ENCODE results near the gene TBC1D16. TPM values are rescaled to one million over a fixed set of nuclear protein-coding genes. Genes with fewer than 3 reads are reported as not detected.
"Not testable (repeated sequence)": the region's sequence is repeated elsewhere in the genome, so short reads cannot be mapped to it uniquely, and the experiment has no call there.

TBC1D16 gene
- total RNA-seq, 1 donor from 2014 or later: 1.4 TPM

DNA sequence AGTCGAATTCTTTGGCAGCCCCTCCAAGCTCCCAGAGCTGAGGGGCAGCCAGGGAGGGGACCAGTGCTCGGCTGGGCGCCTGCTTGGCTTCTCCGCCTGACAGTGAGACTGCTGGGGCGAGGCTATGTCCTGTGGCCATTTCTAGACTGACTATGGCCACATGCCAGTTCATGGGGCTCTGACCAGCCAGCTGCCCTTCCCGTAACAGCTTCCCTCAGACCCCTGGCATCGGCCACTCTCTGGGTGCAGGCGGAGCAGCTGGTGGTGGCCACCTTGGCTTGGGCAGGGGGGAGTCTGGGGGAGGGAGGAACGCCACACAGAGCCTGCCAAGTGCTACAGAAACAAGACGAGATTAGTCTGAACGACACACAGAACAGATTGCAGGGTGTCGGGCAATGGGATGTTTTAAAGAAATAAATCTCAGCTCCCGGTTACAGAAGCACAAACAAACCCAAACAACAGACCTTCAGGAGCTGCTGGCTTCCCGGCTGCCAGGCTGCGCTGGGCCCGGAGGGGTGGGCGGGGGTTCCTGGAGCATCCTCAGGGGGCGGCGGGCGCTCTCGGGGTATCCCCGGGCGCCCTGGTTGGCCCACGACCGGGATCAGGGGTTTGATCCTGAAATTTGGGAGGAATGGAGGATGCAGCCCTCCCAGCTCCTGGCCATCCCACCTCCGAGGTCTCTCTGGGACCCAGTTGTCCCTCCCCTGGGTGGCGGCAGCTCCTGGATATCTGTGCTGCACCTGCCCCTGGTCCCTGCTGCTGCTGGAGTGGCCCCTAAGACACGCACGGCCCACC, 34.5 kb downstream of the TBC1D16 start:
- Mint-ChIP-seq H3K27me3 (ENCODE audit: low read depth) (no peaks in the 10 kb centered on the region), H3K4me1 (ENCODE audit: low read depth) (peaks cover 20% of the 10 kb centered on the region), H3K36me3 (ENCODE audit: low read depth) (no peaks in the 10 kb centered on the region), H3K9me3 (no peaks in the 10 kb centered on the region), H3K27ac (no peak overlapping the region), H3K4me3 (ENCODE audit: low read depth) (no peak overlapping the region)
- intact Hi-C loops (cut with micrococcal nuclease): no loop called here
- no peak for DNase-seq (ENCODE audit: low spot score)

DNA sequence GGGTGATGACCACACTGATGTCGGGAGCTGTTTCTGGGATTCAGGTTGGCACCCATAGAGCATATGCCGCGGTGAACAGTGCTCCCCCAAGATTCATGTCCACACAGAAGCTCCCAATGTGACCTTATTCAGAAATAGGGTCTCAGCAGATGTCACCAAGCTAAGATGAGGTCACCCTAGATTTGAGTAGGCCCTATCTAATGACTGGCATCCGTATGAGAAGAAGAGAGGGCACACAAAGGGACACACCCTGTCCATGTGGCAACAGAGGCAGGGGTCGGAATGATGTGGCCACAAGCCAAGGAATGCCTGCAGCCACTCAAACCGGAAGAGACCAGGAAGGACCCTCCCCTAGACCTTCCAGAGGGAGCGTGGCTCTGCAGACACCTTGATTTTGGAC, 35.5 kb downstream of the TBC1D16 start:
- H3K4me1 Mint-ChIP-seq (ENCODE audit: low read depth): peaks cover 25% of the 10 kb centered on the region
- H3K36me3 Mint-ChIP-seq (ENCODE audit: low read depth): no peaks in the 10 kb centered on the region
- H3K27ac Mint-ChIP-seq: no peak overlapping the region
- H3K27me3 Mint-ChIP-seq (ENCODE audit: low read depth): no peaks in the 10 kb centered on the region
- no peak overlapping the region for H3K4me3 Mint-ChIP-seq (ENCODE audit: low read depth)
- intact Hi-C loops (cut with micrococcal nuclease): no loop called here
- no peaks in the 10 kb centered on the region for H3K9me3 Mint-ChIP-seq
- no peak for DNase-seq (ENCODE audit: low spot score)

DNA sequence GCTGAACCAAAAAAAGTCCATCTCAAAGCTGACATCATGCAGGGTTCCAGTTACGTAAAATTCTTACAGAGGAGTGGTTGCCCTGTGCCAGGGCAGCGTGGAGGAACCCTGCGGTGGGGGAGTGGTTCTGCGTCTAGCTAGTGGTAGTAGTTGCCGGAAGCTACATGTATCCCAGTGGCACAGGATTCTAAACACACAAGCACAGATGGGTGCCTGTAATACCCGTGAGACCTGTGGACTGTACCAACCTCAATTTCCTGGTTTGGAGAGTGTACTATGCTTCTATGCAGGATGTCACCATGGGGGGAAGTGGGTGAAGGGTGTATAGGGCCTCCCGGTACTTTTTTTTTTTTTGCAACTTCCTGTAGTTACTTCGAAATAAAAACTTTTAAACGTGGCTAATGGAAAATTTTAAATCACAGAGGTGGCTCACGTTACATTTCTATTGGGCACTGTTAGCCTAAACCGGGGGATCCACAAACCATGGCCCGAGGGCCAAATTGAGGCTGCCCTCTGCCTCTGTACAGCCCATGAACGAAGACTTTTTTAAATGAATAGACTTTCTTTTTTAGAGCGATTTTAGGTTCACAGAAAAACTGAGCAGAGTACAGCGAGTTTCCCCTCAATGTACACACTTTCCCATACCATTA, 38.5 kb downstream of the TBC1D16 start:
- H3K4me3 Mint-ChIP-seq (ENCODE audit: low read depth): peak overlapping the region; percentile 64
- no peaks in the 10 kb centered on the region for H3K9me3 Mint-ChIP-seq
- DNase-seq (ENCODE audit: low spot score): peak; percentile 75
- H3K27ac Mint-ChIP-seq: peak overlapping the region; percentile 94
- intact Hi-C loops (cut with micrococcal nuclease): loop anchor here (10.0 kb wide), 1 partner anchor 252 kb away; no protein-coding TSS in a partner anchor
- H3K36me3 Mint-ChIP-seq (ENCODE audit: low read depth): no peaks in the 10 kb centered on the region
- no peaks in the 10 kb centered on the region for H3K27me3 Mint-ChIP-seq (ENCODE audit: low read depth)
- peaks cover 41% of the 10 kb centered on the region for H3K4me1 Mint-ChIP-seq (ENCODE audit: low read depth)

DNA sequence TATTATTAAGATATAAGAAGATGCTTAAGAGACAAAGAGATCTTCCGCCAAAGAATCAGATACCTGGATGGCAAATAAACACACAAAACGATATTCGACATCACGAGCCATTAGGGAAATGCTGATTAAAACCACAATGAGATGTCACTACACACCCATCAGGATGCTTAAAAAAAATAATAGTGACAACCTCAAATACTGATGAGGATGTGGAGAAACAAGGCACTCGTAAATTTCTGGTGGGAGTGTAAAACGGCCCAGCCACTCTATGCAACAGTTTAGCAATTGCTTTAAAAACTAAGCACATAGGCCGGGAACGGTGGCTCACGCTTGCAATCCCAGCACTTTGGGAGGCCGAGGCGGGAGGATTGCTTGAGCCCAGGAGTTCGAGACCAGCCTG, 39.4 kb downstream of the TBC1D16 start:
- Mint-ChIP-seq H3K9me3 (no peaks in the 10 kb centered on the region), H3K27me3 (ENCODE audit: low read depth) (no peaks in the 10 kb centered on the region), H3K36me3 (ENCODE audit: low read depth) (no peaks in the 10 kb centered on the region), H3K4me1 (ENCODE audit: low read depth) (peaks cover 42% of the 10 kb centered on the region), H3K4me3 (ENCODE audit: low read depth) (no peak overlapping the region), H3K27ac (peak overlapping the region; percentile 94)
- intact Hi-C loops (cut with micrococcal nuclease): loop anchor here (10.0 kb wide), 1 partner anchor 251 kb away; no protein-coding TSS in a partner anchor
- DNase-seq (ENCODE audit: low spot score): no peak

DNA sequence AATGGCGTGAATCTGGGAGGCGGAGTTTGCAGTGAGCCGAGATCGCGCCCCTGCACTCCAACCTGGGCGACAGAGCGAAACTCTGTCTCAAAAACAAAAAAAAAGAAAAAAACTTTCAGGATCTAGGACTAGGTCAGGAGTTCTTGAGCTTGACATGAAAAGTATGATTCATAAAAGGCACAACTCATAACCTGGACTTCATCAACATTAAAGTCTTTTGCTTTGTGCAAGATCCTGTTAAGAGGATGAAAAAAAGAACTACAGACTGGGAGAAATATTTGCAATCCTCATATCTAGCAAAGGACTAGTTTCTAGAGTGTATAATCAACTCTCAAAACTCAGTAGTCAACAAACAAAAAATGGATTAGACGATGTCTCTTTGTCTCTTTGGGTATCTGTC, 40.0 kb downstream of the TBC1D16 start:
- H3K4me3 Mint-ChIP-seq (ENCODE audit: low read depth): no peak overlapping the region
- H3K9me3 Mint-ChIP-seq: no peaks in the 10 kb centered on the region
- no peak overlapping the region for H3K27ac Mint-ChIP-seq
- intact Hi-C loops (cut with micrococcal nuclease): loop anchor here (10.0 kb wide), 1 partner anchor 251 kb away; no protein-coding TSS in a partner anchor
- peaks cover 2% of the 10 kb centered on the region for H3K27me3 Mint-ChIP-seq (ENCODE audit: low read depth)
- peaks cover 42% of the 10 kb centered on the region for H3K4me1 Mint-ChIP-seq (ENCODE audit: low read depth)
- H3K36me3 Mint-ChIP-seq (ENCODE audit: low read depth): no peaks in the 10 kb centered on the region
- DNase-seq (ENCODE audit: low spot score): no peak

DNA sequence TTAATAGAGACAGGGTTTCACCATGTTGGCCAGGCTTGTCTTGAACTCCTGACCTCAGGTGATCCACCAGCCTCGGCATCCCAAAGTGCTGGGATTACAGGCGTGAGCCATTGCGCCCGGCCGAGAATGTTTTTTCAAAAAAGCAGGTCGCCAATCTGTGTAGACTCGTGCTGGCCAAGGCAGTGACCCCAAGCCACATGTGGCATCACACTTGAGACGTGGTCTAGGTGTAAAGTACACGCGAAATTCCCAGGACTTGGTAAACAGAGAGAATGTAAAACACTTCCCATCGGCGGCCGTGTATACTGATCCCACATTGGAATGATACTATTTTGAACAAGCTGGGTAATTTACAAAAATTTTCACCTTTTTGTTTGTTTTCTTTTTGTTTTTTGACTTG, 41.1 kb downstream of the TBC1D16 start:
- Mint-ChIP-seq H3K27me3 (ENCODE audit: low read depth) (peaks cover 5% of the 10 kb centered on the region), H3K9me3 (no peaks in the 10 kb centered on the region), H3K36me3 (ENCODE audit: low read depth) (no peaks in the 10 kb centered on the region), H3K27ac (no peak overlapping the region), H3K4me3 (ENCODE audit: low read depth) (no peak overlapping the region), H3K4me1 (ENCODE audit: low read depth) (peaks cover 42% of the 10 kb centered on the region)
- no peak for DNase-seq (ENCODE audit: low spot score)
- intact Hi-C loops (cut with micrococcal nuclease): loop anchor here (5.0 to 10.0 kb wide), 3 partner anchors 152 to 250 kb away; partner anchors contain the start of gene CBX8

DNA sequence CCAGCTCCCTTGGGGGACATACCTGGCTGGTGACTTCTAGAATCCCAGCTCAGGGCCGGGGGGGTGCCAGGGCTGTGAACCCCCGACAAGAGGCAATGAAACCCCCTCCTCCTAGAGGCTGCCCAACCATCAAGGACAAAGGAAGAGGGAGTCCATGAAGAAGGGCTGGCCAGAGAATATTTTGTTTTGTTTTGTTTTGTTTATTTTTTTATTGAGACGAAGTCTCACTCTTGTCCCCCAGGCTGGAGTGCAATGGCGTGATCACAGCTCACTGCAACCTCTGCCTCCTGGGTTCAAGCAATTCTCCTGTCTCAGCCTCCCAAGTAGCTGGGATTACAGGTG, 41.5 kb downstream of the TBC1D16 start:
- not testable (repeated sequence) for H3K36me3 Mint-ChIP-seq (ENCODE audit: low read depth); H3K27ac Mint-ChIP-seq; H3K4me3 Mint-ChIP-seq (ENCODE audit: low read depth); H3K9me3 Mint-ChIP-seq; H3K27me3 Mint-ChIP-seq (ENCODE audit: low read depth); DNase-seq (ENCODE audit: low spot score)
- intact Hi-C loops (cut with micrococcal nuclease): loop anchor here (5.0 to 10.0 kb wide), 3 partner anchors 152 to 249 kb away; partner anchors contain the start of gene CBX8
- peaks cover 42% of the 10 kb centered on the region for H3K4me1 Mint-ChIP-seq (ENCODE audit: low read depth)

DNA sequence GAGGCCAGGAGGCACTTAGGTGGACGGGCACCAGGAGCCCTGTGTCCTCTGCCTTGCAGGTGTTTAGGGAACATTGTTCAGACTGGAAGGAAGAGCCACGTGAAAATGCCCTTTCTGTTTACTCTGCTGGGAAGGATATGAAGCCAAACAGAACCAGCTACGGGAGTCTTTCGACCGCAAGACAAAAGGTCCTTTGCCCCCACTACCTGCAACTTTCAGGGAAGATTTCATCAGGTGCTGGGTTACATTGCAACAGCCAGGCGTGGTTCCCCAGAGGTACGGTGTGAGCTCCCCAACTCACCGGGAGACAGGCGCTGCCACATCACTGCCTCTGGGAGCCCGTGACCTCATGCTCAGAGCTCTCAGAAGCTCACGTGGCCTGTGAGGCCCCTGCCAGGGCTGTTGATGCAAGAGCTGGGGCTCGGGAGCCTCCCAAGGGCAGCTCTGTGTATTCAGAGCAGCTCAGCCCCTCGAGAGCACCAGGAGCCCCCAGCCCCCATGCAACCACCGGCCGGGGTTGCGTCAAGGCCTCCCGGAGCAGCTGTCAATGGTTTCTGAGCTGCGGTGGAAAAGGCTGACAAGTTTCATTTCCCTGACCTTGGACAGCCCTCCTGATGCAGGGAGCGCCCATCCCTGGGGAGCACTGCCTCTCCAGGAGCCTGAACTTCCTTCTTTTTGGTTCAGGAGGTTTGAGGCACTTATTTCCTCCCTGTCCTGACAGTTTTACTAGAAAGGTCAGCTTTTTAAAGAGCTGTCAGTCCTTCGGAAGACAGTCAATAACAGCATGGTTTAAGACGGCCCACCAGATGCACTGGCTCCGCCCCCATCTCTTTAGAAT, 42.1 kb downstream of the TBC1D16 start:
- Mint-ChIP-seq H3K36me3 (ENCODE audit: low read depth) (no peaks in the 10 kb centered on the region), H3K9me3 (no peaks in the 10 kb centered on the region), H3K4me1 (ENCODE audit: low read depth) (peaks cover 41% of the 10 kb centered on the region), H3K27ac (peak overlapping the region; percentile 52), H3K27me3 (ENCODE audit: low read depth) (peaks cover 5% of the 10 kb centered on the region), H3K4me3 (ENCODE audit: low read depth) (peak overlapping the region; percentile 63)
- intact Hi-C loops (cut with micrococcal nuclease): loop anchor here (5.0 to 10.0 kb wide), 3 partner anchors 151 to 249 kb away; partner anchors contain the start of gene CBX8
- DNase-seq (ENCODE audit: low spot score): peak; percentile 26

DNA sequence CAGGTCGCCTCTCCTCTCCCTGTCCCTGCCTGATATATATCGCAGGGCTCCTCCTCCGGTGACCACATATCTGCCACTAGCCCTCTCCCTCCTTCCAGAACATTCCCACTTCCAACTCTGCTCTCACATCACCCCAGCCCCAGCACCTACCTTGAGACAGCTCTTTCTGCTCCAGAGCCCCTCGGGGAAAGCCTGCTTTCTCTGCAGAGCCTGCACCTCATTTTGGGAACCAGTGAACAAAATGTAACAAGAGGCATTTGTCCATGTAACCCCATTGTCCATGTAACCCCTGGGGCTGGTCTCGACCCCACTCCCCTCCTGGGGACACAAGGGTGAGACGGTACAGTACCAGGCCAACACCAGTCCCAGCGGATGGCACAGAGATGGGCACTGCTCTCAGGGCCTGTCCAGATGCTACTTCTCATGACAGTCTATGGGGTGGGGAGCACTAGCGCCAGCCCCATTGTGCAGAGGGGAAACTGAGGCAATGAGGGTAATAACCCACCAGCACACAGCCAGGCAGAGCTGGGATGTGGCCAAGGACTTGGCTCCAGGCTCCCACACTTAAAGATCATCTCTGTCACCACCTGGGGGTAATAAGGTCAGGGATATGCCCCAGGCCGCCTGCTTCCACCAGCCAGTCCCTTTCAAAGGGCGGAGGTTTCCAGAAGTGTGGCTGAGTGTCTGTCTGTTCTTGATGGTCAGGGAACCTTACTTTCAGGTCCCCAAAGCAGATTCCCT, 42.9 kb downstream of the TBC1D16 start:
- peak overlapping the region; percentile 52 for H3K27ac Mint-ChIP-seq
- H3K9me3 Mint-ChIP-seq: no peaks in the 10 kb centered on the region
- H3K27me3 Mint-ChIP-seq (ENCODE audit: low read depth): peaks cover 5% of the 10 kb centered on the region
- DNase-seq (ENCODE audit: low spot score): no peak
- peaks cover 38% of the 10 kb centered on the region for H3K4me1 Mint-ChIP-seq (ENCODE audit: low read depth)
- intact Hi-C loops (cut with micrococcal nuclease): loop anchor here (5.0 to 10.0 kb wide), 3 partner anchors 151 to 248 kb away; partner anchors contain the start of gene CBX8
- H3K4me3 Mint-ChIP-seq (ENCODE audit: low read depth): peak overlapping the region; percentile 63
- no peaks in the 10 kb centered on the region for H3K36me3 Mint-ChIP-seq (ENCODE audit: low read depth)

DNA sequence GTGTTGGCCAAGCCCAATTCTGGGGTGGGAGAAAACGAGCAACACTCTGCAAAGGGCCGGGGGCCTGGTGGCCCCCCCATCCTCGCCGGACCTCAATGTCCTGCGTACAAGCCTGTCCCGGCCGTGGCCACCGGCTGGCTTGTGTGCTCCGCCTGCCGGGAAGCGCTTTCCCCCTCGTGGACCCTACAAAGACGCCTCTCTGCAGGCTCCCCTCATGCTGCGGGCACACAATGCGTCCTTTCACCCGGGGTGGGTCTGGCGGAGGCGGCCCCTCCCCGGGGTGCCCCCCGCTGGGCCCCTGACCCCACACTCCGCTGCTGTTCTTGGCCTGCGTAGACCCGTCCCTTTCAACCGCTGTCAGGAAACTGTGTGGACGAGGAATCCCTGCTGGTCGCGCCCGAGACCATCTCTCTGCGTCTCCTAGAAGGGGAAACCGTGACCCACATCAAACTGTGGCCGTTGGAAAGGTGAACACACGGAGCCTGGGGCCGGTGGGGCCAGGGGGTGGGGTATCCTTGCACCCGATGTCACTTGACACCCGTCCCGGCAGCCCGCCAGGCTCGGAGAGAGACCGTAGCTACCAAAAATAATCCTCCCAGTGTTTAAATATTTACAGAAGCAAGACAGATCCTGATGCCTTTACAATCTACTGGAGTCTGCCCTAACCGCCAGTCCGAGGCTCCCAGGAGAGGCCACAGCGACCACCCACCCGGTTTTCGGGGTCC, 43.6 kb downstream of the TBC1D16 start:
- Mint-ChIP-seq H3K27ac (peak overlapping the region; percentile 18), H3K36me3 (ENCODE audit: low read depth) (no peaks in the 10 kb centered on the region), H3K27me3 (ENCODE audit: low read depth) (peaks cover 5% of the 10 kb centered on the region), H3K4me1 (ENCODE audit: low read depth) (peaks cover 31% of the 10 kb centered on the region), H3K4me3 (ENCODE audit: low read depth) (peak overlapping the region; percentile 63), H3K9me3 (no peaks in the 10 kb centered on the region)
- intact Hi-C loops (cut with micrococcal nuclease): loop anchor here (5.0 to 10.0 kb wide), 3 partner anchors 150 to 247 kb away; partner anchors contain the start of gene CBX8
- DNase-seq (ENCODE audit: low spot score): no peak

DNA sequence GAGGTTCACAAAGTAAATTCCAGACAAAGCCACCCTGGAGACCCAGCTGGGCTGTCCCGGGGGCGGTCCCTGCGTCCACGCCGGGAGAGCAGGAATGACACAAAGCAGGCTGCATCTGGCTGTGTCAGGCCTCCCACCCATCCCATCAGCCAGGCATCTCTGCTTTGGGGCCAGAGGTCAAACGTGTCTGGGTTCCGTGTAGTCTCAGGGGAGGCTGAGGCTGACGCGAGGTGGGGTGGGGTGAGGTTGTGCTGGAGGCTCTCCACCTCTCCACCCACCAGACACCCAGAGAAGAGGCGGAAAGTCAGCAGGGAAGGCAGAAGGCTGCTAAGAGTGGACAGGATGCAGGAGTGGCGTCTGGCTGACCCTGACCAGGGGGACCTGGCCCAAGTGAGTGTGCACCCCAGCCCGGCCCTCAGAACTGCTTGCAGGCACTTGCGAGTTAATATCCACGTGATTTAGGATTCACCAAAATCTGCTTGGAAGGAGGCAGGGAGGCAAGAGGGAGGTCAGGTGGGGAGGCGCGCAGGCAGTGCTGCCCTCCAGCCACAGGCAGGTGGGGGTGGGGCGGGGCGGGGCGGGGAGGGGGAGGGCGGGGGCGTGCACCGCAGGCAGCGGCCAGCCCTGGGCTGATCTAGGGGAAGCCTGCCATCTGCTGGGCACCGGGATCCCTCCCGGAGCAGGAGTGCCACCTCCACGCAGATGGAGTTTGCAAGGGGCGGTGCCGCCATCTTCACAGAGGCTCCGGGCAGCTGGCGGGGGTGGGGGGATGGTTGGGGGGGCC, 44.3 kb downstream of the TBC1D16 start:
- Mint-ChIP-seq H3K27ac (no peak overlapping the region), H3K4me1 (ENCODE audit: low read depth) (peaks cover 24% of the 10 kb centered on the region), H3K36me3 (ENCODE audit: low read depth) (no peaks in the 10 kb centered on the region), H3K4me3 (ENCODE audit: low read depth) (peak overlapping the region; percentile 35), H3K9me3 (no peaks in the 10 kb centered on the region), H3K27me3 (ENCODE audit: low read depth) (peaks cover 5% of the 10 kb centered on the region)
- intact Hi-C loops (cut with micrococcal nuclease): loop anchor here (5.0 to 10.0 kb wide), 3 partner anchors 149 to 247 kb away; partner anchors contain the start of gene CBX8
- peak; percentile 75 for DNase-seq (ENCODE audit: low spot score)

Data from activated T-helper 2 cell treated with anti-CD3 and anti-CD28 coated beads, Interferon-gamma antibody, Interleukin-2, Interleukin-4, amounts not matched to agents 10 μg/mL and 5 μg/mL and 100 μg/mL, durations not matched to agents 14 hours and 24 hours and 36 hours (primary cell).